Left lobe of liver (tissue), 2 donors: ENCODE results near the gene CATSPER4. TPM values are rescaled to one million over a fixed set of nuclear protein-coding genes. Genes with fewer than 3 reads are reported as not detected.
A peak's percentile ranks its signal among the peaks of the same experiment; 100 is the strongest.

Experiments used
- ATAC-seq: fragments of 200-7000 bp; cut with Tn5 transposase; one replicate; pipeline ENCODE4 v1.9.1; 2020; ENCODE audit warnings: mild to moderate bottlenecking, moderate library complexity
- DNase-seq: peaks from one replicate; pipeline ENCODE4 v3.0.0-alpha.2; 2020; ENCODE audit warnings: low spot score
- total RNA-seq: library from RNA; stranded (reverse); gene quantifications from one replicate; pipeline ENCODE4 v1.2.1, GENCODE V29; 2021
- donor health status: DM: no; HTN: no; CAD: no; lungs with moderate emphysema.
- donor health status: DM: no; HTN: yes; CAD: no.

Gene CATSPER4
- not detected for total RNA-seq

- ATAC-seq (no peak), DNase-seq (no peak)
These were observed at the start of gene CATSPER4 for GRCh38 chr1:26190373-26190987. Gene CATSPER4, plus strand, starts transcription at chr1:26190602. Its CDS starts 26 bp downstream, at chr1:26190628.

GRCh38 chr1:26142159-26142558, 48.2 kb upstream of the CATSPER4 start:
- DNase-seq (no peak), ATAC-seq (no peak)

GRCh38 chr1:26145041-26145959, 45.1 kb upstream of the CATSPER4 start:
- ATAC-seq (peak; percentile 100), DNase-seq (peak; percentile 77)

GRCh38 chr1:26145960-26146294, 44.5 kb upstream of the CATSPER4 start:
- no peak for ATAC-seq
- DNase-seq, result no peak

GRCh38 chr1:26148887-26149286, 41.5 kb upstream of the CATSPER4 start:
- DNase-seq (peak; percentile 7), ATAC-seq (no peak)

- DNase-seq, result no peak
These were observed 36.4 kb upstream of the CATSPER4 start for GRCh38 chr1:26153966-26154532.

GRCh38 chr1:26154750-26155149, 35.7 kb upstream of the CATSPER4 start:
- DNase-seq (no peak), ATAC-seq (no peak)

More at GRCh38 chr1:26153966-26154532, 36.4 kb upstream of the CATSPER4 start:
- ATAC-seq, result no peak

GRCh38 chr1:26155370-26156284, 34.8 kb upstream of the CATSPER4 start:
- DNase-seq, result no peak
- ATAC-seq, result no peak

- peak; percentile 8 for ATAC-seq
- DNase-seq, result no peak
These were observed 33.9 kb upstream of the CATSPER4 start for GRCh38 chr1:26156285-26157038.

- ATAC-seq (no peak), DNase-seq (no peak)
These were observed 32.0 kb upstream of the CATSPER4 start for GRCh38 chr1:26158271-26158907.

- ATAC-seq (no peak), DNase-seq (no peak)
These were observed 31.3 kb upstream of the CATSPER4 start, which contains the start of gene FAM110D for GRCh38 chr1:26158908-26159742. Gene FAM110D, plus strand, starts transcription at chr1:26159079. Its CDS starts 2,213 bp downstream, at chr1:26161292.

- ATAC-seq, result no peak
- no peak for DNase-seq
These were observed 30.7 kb upstream of the CATSPER4 start for GRCh38 chr1:26159743-26160039.

- ATAC-seq (no peak), DNase-seq (no peak)
These were observed 29.6 kb upstream of the CATSPER4 start for GRCh38 chr1:26160527-26161414.

GRCh38 chr1:26161415-26162219, 28.8 kb upstream of the CATSPER4 start:
- DNase-seq (peak; percentile 61), ATAC-seq (peak; percentile 79)

GRCh38 chr1:26162220-26162709, 28.1 kb upstream of the CATSPER4 start:
- no peak for DNase-seq
- no peak for ATAC-seq

- ATAC-seq (no peak), DNase-seq (no peak)
These were observed 26.7 kb upstream of the CATSPER4 start for GRCh38 chr1:26163684-26164035.
